ENCODE results near the gene KRT9. TPM values are rescaled to one million over a fixed set of nuclear protein-coding genes. Genes with fewer than 3 reads are reported as not detected.

KRT9 gene
- total RNA-seq, 1 donor from 2014 or later, result not detected

Small RNAs within 50 kb of the gene (microRNA-seq; reads per million reads assigned to microRNA genes)
- not detected for gene MIR6510 (ENCODE audit: borderline number of aligned reads, unreplicated experiment)

Other genes with a start within 250 kb of the KRT9 start
- gene KRT33A, start 221.2 kb downstream of the KRT9 start, total RNA-seq, result not detected in 2 replicates
- not detected in 2 replicates for gene KRT33B, start 202.2 kb downstream of the KRT9 start, total RNA-seq
- not detected in 2 replicates for gene KRT34, start 189.8 kb downstream of the KRT9 start, total RNA-seq
- not detected in 2 replicates for gene KRT31, start 174.5 kb downstream of the KRT9 start, total RNA-seq
- not detected in 2 replicates for gene KRT37, start 147.5 kb downstream of the KRT9 start, total RNA-seq
- not detected in 2 replicates for gene KRT38, start 131.1 kb downstream of the KRT9 start, total RNA-seq
- gene KRT32, start 104.7 kb downstream of the KRT9 start, total RNA-seq, result not detected in 2 replicates
- not detected in 2 replicates for gene KRT35, start 90.9 kb downstream of the KRT9 start, total RNA-seq
- gene KRT36, start 82.1 kb downstream of the KRT9 start, total RNA-seq, result not detected in 2 replicates
- not detected in 2 replicates for gene KRT13, start 66.4 kb downstream of the KRT9 start, total RNA-seq
- gene KRT15, start 53.2 kb downstream of the KRT9 start, total RNA-seq, result 2.9 TPM in 2 replicates
- 398 and 429 TPM in 2 replicates for gene KRT19, start 43.8 kb downstream of the KRT9 start, total RNA-seq
- not detected in 2 replicates for gene KRT14, start 14.8 kb upstream of the KRT9 start, total RNA-seq
- not detected in 2 replicates for gene KRT16, start 40.7 kb upstream of the KRT9 start, total RNA-seq
- gene KRT17, start 52.5 kb upstream of the KRT9 start, total RNA-seq, result 0.22 and 0.46 TPM in 2 replicates
- gene EIF1, start 116.8 kb upstream of the KRT9 start, total RNA-seq, result 622 and 652 TPM in 2 replicates
- gene GAST, start 140.3 kb upstream of the KRT9 start, total RNA-seq, result 28.1 and 32.0 TPM in 2 replicates
- gene HAP1, start 162.6 kb upstream of the KRT9 start, total RNA-seq, result 13.7 and 14.9 TPM in 2 replicates
- 195 and 199 TPM in 2 replicates for gene JUP, start 214.7 kb upstream of the KRT9 start, total RNA-seq
- 30.4 and 31.7 TPM in 2 replicates for gene P3H4, start 239.9 kb upstream of the KRT9 start, total RNA-seq
- 154 and 155 TPM in 2 replicates for gene FKBP10, start 240.9 kb upstream of the KRT9 start, total RNA-seq